Epithelial cell of esophagus (primary cell): ENCODE results near the gene TMEM201.

Experiments
- DNase-seq: peaks from one replicate; pipeline ENCODE4 v3.0.0; 2010; ENCODE audit warnings: low read depth
- H3K4me3 ChIP-seq: 2 replicates; pipeline ENCODE4 v1.5.1; 2011; ENCODE audit warnings: mild to moderate bottlenecking, low read length, control low read depth
- CTCF ChIP-seq: IDR thresholded peaks from 2 replicates; pipeline ENCODE4 v1.5.1; 2011; ENCODE audit warnings: low read depth, mild to moderate bottlenecking, low read length, control low read depth, inconsistent platforms; ENCODE audit not compliant: insufficient read depth; ENCODE audit errors: missing control alignments

The TMEM201 gene

DNA sequence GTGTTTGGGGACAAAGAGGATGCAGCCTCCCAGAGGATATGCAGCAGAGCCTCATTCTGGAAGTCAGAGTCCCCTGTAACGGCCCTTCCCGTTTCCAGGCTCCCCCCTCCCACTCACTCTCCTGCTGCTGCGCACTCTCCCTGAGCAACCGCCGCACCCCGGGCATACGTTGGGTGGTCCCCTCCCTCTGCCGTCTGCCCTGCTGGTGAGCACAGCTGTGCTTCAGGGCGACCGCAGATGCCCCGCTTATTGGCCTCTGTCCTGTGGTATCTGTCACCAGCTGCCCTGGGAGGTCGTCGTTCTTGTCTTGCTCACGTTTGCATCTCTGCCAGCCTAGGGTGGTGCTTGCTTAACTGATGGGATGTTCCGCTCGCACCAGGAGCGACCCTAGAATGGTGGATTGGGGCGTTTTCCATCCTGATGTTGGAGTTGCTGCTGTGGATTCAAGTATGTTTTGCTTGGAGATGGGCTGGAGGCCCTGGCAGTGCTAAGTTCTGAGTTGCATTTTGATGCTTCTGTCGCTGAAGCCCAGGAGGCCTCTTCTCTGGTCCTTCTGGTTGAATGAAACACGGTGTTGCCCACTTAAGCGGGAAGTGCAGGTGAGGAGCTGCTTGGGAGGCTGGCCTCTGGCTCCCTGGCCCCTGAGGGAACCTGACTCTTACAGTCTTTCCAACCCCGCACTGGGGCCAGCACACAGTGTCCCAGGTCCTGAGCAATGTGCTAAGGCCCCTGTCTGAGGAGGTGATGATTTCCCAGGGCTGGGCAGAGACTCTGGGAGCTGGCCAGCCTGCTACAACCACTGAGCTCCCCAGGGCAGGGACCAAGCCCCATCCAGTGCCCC is 3.2 kb downstream of the TMEM201 start:
- no peak for TF ChIP-seq CTCF
- no peak overlapping the region for H3K4me3 ChIP-seq
- no peak for DNase-seq

- DNase-seq, result no peak
- H3K4me3 ChIP-seq, result no peak overlapping the region
- no peak for TF ChIP-seq CTCF
Measured at GRCh38 chr1:9592510-9593075, 3.9 kb downstream of the TMEM201 start.

GRCh38 chr1:9593147-9593491 is 4.4 kb downstream of the TMEM201 start:
- DNase-seq, result no peak
- no peak for TF ChIP-seq CTCF
- no peak overlapping the region for H3K4me3 ChIP-seq

DNA sequence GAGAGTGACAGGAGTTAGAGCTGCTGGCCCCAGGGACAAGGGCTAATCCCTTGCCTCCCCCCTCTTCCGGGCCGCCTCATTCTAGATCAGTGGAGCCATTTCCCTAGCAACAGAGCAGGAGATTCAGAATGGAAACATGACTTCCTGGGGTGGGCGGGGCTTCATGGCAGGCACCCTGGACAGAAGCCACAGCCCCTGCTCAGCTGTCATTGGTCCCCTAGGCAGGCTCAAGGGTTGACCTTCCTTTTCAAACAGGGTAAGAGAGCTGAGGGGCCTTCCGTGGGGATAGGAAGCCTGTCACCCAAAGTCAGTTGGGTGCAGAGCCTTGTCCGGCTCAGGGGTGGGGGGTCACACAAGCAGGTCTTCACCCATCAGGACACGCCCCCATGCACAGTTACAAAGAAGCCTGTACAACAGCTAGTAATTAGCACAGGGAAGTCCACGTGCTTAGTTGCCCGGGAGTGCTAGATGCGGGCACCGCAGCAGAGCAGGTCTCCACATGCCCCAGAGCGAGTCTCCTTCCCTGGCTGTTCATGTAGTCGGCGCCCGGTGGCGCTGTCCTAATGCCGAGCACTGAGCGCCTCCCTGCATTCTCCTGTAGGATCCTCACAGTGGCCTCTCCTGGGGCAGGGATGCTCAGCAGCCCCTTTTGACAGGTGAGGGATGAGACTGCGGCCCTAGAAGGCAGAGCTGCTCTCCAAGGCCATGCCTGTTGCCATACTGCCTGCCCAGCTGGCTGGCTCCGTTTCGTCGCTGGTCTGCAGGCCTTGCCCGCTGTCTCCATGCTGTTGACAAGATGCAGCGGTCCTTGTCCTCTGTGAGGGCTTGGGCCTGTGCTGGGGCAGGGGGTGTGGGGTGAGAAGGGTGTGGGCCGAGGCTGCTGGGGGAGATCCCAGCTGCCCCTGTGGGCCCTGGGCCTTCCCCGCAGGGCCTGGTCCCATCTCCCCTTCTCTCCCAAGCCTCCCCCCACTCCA is 5.1 kb downstream of the TMEM201 start:
- TF ChIP-seq CTCF, result peak; percentile 89
- DNase-seq, result peak; percentile 94
- H3K4me3 ChIP-seq, result no peak overlapping the region

DNA sequence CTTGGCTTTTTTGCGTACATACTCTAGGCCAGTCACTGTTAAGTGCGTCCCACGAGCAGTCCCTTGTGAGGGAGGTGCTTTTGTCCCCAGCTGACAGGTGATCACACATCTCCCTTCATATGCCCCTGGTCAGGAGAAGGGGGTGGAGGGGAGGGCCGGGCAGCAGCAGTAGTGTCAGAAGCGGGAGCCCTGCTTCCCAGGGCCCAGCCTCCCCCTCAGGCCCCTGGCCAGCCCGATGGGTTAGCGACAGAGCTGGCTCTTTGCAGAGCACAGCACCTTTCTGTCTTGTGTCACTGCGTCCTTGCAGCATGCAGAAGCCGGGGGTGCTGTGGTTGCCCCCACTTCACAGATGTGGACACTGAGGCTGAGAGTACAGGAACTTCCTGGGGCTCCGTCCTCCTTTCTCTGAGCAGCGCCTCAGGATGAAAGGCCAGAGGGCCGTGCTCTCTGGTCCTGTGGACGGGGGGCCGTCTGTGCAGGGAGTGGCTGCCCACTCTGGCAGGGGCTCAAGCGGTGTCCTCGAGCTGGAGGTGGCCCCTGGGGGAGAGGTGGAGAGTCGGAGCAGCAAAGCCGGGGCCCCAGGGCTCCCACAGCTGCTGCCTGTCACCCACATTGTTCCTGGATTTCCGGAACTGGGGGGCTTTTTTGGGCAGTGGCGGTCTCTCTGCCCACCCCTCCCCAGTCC is 5.9 kb downstream of the TMEM201 start:
- no peak overlapping the region for H3K4me3 ChIP-seq
- TF ChIP-seq CTCF, result no peak
- no peak for DNase-seq

- DNase-seq, result no peak
- H3K4me3 ChIP-seq, result no peak overlapping the region
- TF ChIP-seq CTCF, result no peak
Measured at GRCh38 chr1:9595156-9595967, 6.7 kb downstream of the TMEM201 start.
